Stimulated activated CD8-positive, alpha-beta memory T cell treated with anti-CD3 and anti-CD28 coated beads, Interleukin-15, amount 100 ng/mL, for 1 hour (primary cell): ENCODE measurements around the gene ERH.
"Not testable (repeated sequence)": the region's sequence is repeated elsewhere in the genome, so short reads cannot be mapped to it uniquely, and the experiment has no call there.

Experiments used
- DNase-seq: peaks from one replicate; pipeline ENCODE4 v3.0.0-alpha.2; 2020; ENCODE audit warnings: low read depth

Gene ERH

GRCh38 chr14:69398053-69398817 lies at the start of gene ERH, which contains the start of gene SLC39A9:
Gene ERH, minus strand, starts transcription at chr14:69398299. Its CDS starts 66 bp downstream, at chr14:69398233.
Gene SLC39A9, plus strand, starts transcription at chr14:69398692. Its CDS starts 678 bp downstream, at chr14:69399370.
- DNase-seq, result peak; percentile 91

GRCh38 chr14:69443296-69443805 lies 45.3 kb upstream of the ERH start:
- no peak for DNase-seq

GRCh38 chr14:69441948-69442347 lies 43.8 kb upstream of the ERH start:
- no peak for DNase-seq

- no peak for DNase-seq
Measured at GRCh38 chr14:69439521-69440270, 41.6 kb upstream of the ERH start.

- no peak for DNase-seq
Measured at GRCh38 chr14:69432364-69432763, 34.3 kb upstream of the ERH start.

- DNase-seq, result no peak
Measured at GRCh38 chr14:69430306-69430939, 32.3 kb upstream of the ERH start.

GRCh38 chr14:69429643-69430042 lies 31.5 kb upstream of the ERH start:
- DNase-seq, result no peak

- DNase-seq, result no peak
Measured at GRCh38 chr14:69428289-69428998, 30.3 kb upstream of the ERH start.

GRCh38 chr14:69427596-69427995 lies 29.5 kb upstream of the ERH start:
- DNase-seq, result no peak

- DNase-seq, result no peak
Measured at GRCh38 chr14:69424149-69424923, 26.2 kb upstream of the ERH start.

GRCh38 chr14:69423279-69423678 lies 25.2 kb upstream of the ERH start:
- no peak for DNase-seq

- DNase-seq, result not testable (repeated sequence)
Measured at GRCh38 chr14:69416087-69416486, 18.0 kb upstream of the ERH start.

- DNase-seq, result no peak
Measured at GRCh38 chr14:69413483-69413882, 15.4 kb upstream of the ERH start.

- DNase-seq, result no peak
Measured at GRCh38 chr14:69408331-69408960, 10.3 kb upstream of the ERH start.

GRCh38 chr14:69405762-69406161 lies 7.7 kb upstream of the ERH start:
- DNase-seq, result no peak

- DNase-seq, result no peak
Measured at GRCh38 chr14:69404883-69405282, 6.8 kb upstream of the ERH start.

- no peak for DNase-seq
Measured at GRCh38 chr14:69404478-69404877, 6.4 kb upstream of the ERH start.

GRCh38 chr14:69401841-69402240 lies 3.7 kb upstream of the ERH start:
- no peak for DNase-seq

GRCh38 chr14:69400154-69400553 lies 2.1 kb upstream of the ERH start:
- DNase-seq, result no peak

- no peak for DNase-seq
Measured at GRCh38 chr14:69399750-69400149, 1.7 kb upstream of the ERH start.

- DNase-seq, result no peak
Measured at GRCh38 chr14:69398818-69399210, 715 bp upstream of the ERH start.
